Left lung (tissue), 10 donors: ENCODE results near the gene FBXO2. TPM values are rescaled to one million over a fixed set of nuclear protein-coding genes. Genes with fewer than 3 reads are reported as not detected.

ENCODE experiments used
- ATAC-seq: fragments of 200-7000 bp; cut with Tn5 transposase; one replicate; pipeline ENCODE4 v1.9.1; 2020; ENCODE audit warnings: moderate library complexity
- DNase-seq, 4 donors: peaks; one replicate each; pipeline ENCODE4 v3.0.0-alpha.2; 2013 to 2020
- H3K27ac ChIP-seq, 2 donors: fragments of 200-600 bp; sonication (generic) in 1 of 2; one replicate each; pipeline versions ENCODE4 v1.5.0 to v1.8.0; 2020 to 2021
- H3K27me3 ChIP-seq, 2 donors: fragments of 200-600 bp; sonication (generic) in 1 of 2; one replicate each; pipeline versions ENCODE4 v1.5.0 to v1.8.0; 2020 to 2021
- H3K36me3 ChIP-seq, 2 donors: fragments of 200-600 bp; sonication (generic) in 1 of 2; one replicate each; pipeline versions ENCODE4 v1.5.0 to v1.8.0; 2020 to 2021
- H3K4me1 ChIP-seq, 2 donors: fragments of 200-600 bp; one replicate each; pipeline ENCODE4 v1.8.0; 2021
- H3K4me3 ChIP-seq, 2 donors: fragments of 200-600 bp; sonication (generic) in 1 of 2; one replicate each; pipeline versions ENCODE4 v1.5.0 to v1.8.0; 2020 to 2021; ENCODE audit warnings: mild to moderate bottlenecking in 1 of 2
- H3K9me3 ChIP-seq, 2 donors: fragments of 200-600 bp; sonication (generic) in 1 of 2; one replicate each; pipeline versions ENCODE4 v1.5.0 to v1.8.0; 2020 to 2021
- intact Hi-C, 2 donors: fragments of 100-400 bp; cut with DNase I; formaldehyde crosslinking; loops; one replicate each; pipeline versions ENCODE4 v1.11.2 to v1.14.2; 2022
- polyA plus RNA-seq, 6 donors: library from polyadenylated mRNA; unstranded; fragments of 120-200 nt; gene quantifications; one replicate each; pipeline ENCODE4 v1.2.1, GENCODE V29; 2013; ENCODE audit not compliant: insufficient read length in 6 of 6
- total RNA-seq, 2 donors: library from RNA; stranded (reverse); fragmentation: NEBNext Ultra II Directional; extraction: Animal tissue kit (Norgen Biotek cat#: 25700); gene quantifications; one replicate each; pipeline ENCODE4 v1.2.1, GENCODE V29; 2021
- TF ChIP-seq, protein P1 (sequence below), 2 donors: fragments of 200-600 bp; sonication (generic) in 1 of 2; IDR thresholded peaks; one replicate each; pipeline versions ENCODE4 v1.5.0 to v1.8.0; 2021; ENCODE audit warnings: antibody characterized with exemption in 2 of 2
- donor health status: DM: no; HTN: yes; CAD: no.
- donor health status: DM: no; HTN: no; CAD: no.

FBXO2 gene
- total and polyA plus RNA-seq, 8 donors = 0.57 to 12.7 (median 0.81) TPM

DNA sequence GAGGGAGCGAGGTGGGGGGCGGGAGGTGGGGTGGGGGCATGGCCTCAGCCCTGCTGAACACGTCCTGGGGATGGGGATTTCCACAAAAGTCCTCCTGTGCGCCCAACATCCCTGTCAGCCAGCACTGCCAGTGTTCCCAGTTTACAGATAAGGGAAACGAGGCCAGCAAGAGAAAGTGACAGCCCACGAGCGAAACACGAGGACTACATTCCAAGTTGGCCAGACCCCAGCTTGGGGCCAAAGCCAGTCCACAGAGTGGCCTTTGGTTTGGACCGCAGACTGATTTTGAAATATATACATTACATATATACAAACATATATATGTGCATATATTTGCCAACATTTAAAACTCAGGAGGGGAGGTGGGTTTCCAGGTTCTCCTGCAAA, 5.0 kb downstream of the FBXO2 start:
- DNase-seq (no peak), ATAC-seq (no peak)
- H3K4me1 ChIP-seq = peaks cover 0 to 33% of the 10 kb centered on the region in 2 donors
- H3K36me3 ChIP-seq = no peaks in the 10 kb centered on the region
- H3K4me3 ChIP-seq = no peak overlapping the region
- TF ChIP-seq, protein P1, sequence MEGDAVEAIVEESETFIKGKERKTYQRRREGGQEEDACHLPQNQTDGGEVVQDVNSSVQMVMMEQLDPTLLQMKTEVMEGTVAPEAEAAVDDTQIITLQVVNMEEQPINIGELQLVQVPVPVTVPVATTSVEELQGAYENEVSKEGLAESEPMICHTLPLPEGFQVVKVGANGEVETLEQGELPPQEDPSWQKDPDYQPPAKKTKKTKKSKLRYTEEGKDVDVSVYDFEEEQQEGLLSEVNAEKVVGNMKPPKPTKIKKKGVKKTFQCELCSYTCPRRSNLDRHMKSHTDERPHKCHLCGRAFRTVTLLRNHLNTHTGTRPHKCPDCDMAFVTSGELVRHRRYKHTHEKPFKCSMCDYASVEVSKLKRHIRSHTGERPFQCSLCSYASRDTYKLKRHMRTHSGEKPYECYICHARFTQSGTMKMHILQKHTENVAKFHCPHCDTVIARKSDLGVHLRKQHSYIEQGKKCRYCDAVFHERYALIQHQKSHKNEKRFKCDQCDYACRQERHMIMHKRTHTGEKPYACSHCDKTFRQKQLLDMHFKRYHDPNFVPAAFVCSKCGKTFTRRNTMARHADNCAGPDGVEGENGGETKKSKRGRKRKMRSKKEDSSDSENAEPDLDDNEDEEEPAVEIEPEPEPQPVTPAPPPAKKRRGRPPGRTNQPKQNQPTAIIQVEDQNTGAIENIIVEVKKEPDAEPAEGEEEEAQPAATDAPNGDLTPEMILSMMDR (IDR thresholded peaks at IDR 0.05) = no peak
- intact Hi-C loops = loop anchor here in 1 of 2 donors (10.0 kb wide), 1 partner anchor 614 kb away; no protein-coding TSS in a partner anchor
- H3K9me3 ChIP-seq = no peaks in the 10 kb centered on the region
- peaks cover 11 to 43% of the 10 kb centered on the region in 2 donors for H3K27me3 ChIP-seq
- no peak overlapping the region for H3K27ac ChIP-seq

DNA sequence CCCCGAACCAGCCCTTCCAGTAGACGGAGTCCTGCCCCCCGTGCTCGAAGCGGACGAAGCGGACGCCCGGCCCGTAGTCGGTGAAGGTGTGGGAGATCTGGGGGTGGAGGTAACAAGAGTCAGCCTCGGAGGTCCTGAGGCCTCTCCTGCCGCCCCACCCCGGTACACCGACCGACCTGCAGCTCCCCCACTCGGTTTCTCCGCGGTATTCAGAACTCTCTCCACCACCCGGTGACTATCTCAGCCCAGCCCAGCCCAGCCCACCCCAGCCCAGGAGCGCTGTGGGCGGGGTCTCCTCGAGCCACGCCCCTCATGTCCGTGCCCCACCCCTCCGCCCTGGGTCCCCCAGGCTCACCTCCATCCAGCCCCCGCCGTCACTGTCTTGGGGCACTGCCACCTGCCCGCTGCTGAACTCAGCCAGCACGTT, 5.5 kb downstream of the FBXO2 start:
- Histone ChIP-seq H3K9me3 (no peaks in the 10 kb centered on the region), H3K4me3 (no peak overlapping the region), H3K4me1 (peaks cover 0 to 28% of the 10 kb centered on the region in 2 donors), H3K36me3 (no peaks in the 10 kb centered on the region), H3K27me3 (peaks cover 11 to 43% of the 10 kb centered on the region in 2 donors), H3K27ac (no peak overlapping the region)
- DNase-seq (peak in 1 of 4 donors; percentile 81), ATAC-seq (peak; percentile 54)
- TF ChIP-seq, protein P1 (IDR thresholded peaks at IDR 0.05) = no peak
- intact Hi-C loops = loop anchor here in 1 of 2 donors (10.0 kb wide), 1 partner anchor 614 kb away; no protein-coding TSS in a partner anchor

DNA sequence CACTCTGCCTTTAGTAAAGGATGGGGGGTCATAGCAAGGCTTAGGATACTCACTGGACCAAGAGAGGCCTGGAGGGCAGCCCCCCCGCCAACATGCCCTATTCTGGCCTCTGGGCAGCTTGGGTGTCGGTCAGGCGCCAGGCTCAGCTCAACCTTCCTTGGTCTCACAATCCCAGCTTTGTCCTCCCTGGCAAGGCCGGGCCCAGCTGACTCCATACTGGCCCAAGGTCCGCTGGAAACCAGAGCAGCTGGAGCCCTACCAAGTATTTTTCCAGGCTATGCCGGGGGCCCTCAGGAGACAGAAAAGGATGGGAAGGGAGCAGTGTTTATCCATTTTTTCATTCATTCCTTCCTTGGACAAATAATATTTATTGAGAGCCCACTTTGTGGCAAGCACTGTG, 6.2 kb downstream of the FBXO2 start:
- DNase-seq (no peak), ATAC-seq (no peak)
- Histone ChIP-seq H3K27me3 (peaks cover 11 to 40% of the 10 kb centered on the region in 2 donors), H3K9me3 (no peaks in the 10 kb centered on the region), H3K27ac (no peak overlapping the region), H3K36me3 (no peaks in the 10 kb centered on the region), H3K4me3 (no peak overlapping the region), H3K4me1 (peaks cover 0 to 24% of the 10 kb centered on the region in 2 donors)
- intact Hi-C loops = loop anchor here in 1 of 2 donors (10.0 kb wide), 1 partner anchor 613 kb away; no protein-coding TSS in a partner anchor
- TF ChIP-seq, protein P1 (IDR thresholded peaks at IDR 0.05) = no peak

DNA sequence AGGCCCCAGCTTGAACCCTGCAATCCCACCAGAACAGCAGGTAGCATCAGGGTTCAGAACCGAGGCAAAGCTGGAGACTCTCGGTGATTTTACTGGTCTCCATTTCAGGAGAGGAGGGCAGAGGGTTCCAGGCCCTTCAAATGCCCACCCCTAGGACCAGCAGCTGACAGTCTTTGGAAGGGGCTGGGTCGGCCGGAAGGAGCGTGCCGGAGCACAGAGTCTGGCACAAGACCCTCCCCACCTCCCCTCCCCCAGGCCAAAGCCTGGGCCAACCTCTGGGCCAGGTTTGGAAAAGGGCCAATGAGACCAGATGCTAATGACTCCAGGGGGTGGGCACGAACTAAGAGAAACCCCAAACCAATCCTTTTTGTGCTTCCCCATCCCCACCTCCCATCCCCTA, 6.9 kb downstream of the FBXO2 start:
- no peak for ATAC-seq

DNA sequence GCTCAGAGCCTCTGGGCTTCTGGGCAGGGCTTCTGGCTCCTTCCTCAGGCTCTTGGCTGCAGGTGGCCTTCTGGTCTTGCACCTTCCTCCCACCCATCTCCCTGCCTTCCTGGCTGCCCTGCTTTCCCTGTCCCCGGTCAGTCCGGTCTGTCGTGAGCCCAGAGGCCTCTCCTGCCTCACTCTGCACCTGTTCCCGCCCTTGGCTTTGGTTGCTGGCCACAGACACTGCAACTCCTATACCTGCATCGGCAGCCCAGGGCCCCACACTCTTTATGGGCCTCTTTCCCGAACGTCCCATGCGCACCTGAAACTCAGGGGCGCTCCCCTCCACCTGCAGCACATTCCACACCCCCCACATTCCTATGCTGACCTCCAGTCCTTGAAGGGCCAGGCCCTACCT, 7.9 kb downstream of the FBXO2 start:
- no peaks in the 10 kb centered on the region for H3K9me3 ChIP-seq
- no peak overlapping the region for H3K27ac ChIP-seq
- H3K4me1 ChIP-seq = peaks cover 0 to 24% of the 10 kb centered on the region in 2 donors
- no peaks in the 10 kb centered on the region for H3K36me3 ChIP-seq
- no peak overlapping the region for H3K4me3 ChIP-seq
- DNase-seq = no peak
- ATAC-seq = no peak
- peaks cover 11 to 38% of the 10 kb centered on the region in 2 donors for H3K27me3 ChIP-seq
- TF ChIP-seq, protein P1 (IDR thresholded peaks at IDR 0.05) = no peak
- intact Hi-C loops = loop anchor here in 1 of 2 donors (10.0 kb wide), 1 partner anchor 612 kb away; no protein-coding TSS in a partner anchor

More for the DNA sequence above, 6.9 kb downstream of the FBXO2 start:
- Histone ChIP-seq H3K4me3 (no peak overlapping the region), H3K27me3 (peaks cover 11 to 40% of the 10 kb centered on the region in 2 donors), H3K36me3 (no peaks in the 10 kb centered on the region), H3K27ac (no peak overlapping the region), H3K9me3 (no peaks in the 10 kb centered on the region), H3K4me1 (peaks cover 0 to 24% of the 10 kb centered on the region in 2 donors)
- TF ChIP-seq, protein P1 (IDR thresholded peaks at IDR 0.05) = no peak
- intact Hi-C loops = loop anchor here in 1 of 2 donors (10.0 kb wide), 1 partner anchor 613 kb away; no protein-coding TSS in a partner anchor
- no peak for DNase-seq
